A673 (cell line): ENCODE data around the gene UNC45B.

ENCODE experiments used
- EZH2 ChIP-seq: fragments of 200-600 bp; sonication (generic); IDR thresholded peaks from 2 replicates; pipeline ENCODE4 v1.6.1; 2017; ENCODE audit warnings: borderline replicate concordance, low read depth, mild to moderate bottlenecking, mixed read lengths, antibody characterized with exemption, low read length; ENCODE audit not compliant: poor library complexity, severe bottlenecking
- TF ChIP-seq, protein P1 (sequence below): fragments of 300-800, 200-600 bp; sonication (generic); conservative IDR thresholded peaks from 2 replicates; pipeline ENCODE4 v1.5.1; 2017; ENCODE audit warnings: low read depth, mild to moderate bottlenecking, antibody characterized with exemption, low read length, moderate library complexity, mixed read lengths

DNA sequence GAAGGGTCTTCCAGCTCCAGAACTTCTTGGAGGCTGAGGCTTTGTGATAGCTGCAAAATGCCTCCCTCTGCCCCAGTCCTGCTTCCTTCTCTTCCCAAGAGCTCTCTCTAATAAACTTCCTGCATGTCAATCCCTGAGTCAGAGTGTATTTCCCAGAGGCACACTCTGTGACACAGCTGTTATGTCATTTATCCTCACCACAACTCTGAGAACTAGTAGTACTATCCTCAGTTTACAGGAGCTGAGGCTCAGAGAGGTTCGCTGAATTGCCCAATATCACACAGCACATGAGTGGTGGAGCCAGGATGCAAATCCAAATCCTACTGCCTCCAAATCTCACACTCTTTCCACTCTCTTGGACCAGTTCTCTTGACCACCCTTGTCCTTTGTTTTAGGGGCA is 20.0 kb downstream of the UNC45B start:
- TF ChIP-seq, protein P1, sequence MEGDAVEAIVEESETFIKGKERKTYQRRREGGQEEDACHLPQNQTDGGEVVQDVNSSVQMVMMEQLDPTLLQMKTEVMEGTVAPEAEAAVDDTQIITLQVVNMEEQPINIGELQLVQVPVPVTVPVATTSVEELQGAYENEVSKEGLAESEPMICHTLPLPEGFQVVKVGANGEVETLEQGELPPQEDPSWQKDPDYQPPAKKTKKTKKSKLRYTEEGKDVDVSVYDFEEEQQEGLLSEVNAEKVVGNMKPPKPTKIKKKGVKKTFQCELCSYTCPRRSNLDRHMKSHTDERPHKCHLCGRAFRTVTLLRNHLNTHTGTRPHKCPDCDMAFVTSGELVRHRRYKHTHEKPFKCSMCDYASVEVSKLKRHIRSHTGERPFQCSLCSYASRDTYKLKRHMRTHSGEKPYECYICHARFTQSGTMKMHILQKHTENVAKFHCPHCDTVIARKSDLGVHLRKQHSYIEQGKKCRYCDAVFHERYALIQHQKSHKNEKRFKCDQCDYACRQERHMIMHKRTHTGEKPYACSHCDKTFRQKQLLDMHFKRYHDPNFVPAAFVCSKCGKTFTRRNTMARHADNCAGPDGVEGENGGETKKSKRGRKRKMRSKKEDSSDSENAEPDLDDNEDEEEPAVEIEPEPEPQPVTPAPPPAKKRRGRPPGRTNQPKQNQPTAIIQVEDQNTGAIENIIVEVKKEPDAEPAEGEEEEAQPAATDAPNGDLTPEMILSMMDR = no peak
- no peak for TF ChIP-seq EZH2
